GM18909 (cell line): ENCODE measurements around the gene ADGRF3.
"Not testable (repeated sequence)": the region's sequence is repeated elsewhere in the genome, so short reads cannot be mapped to it uniquely, and the experiment has no call there.

Experiments
- ATAC-seq: cut with Tn5 transposase; IDR thresholded peaks from one replicate; pipeline ENCODE4 v1.9.1; 2021; ENCODE audit warnings: mild to moderate bottlenecking; ENCODE audit not compliant: unreplicated experiment, poor library complexity

The ADGRF3 gene

GRCh38 chr2:26324903-26325302 is 21.7 kb downstream of the ADGRF3 start:
- ATAC-seq, result no peak

- not testable (repeated sequence) for ATAC-seq
These were observed 22.1 kb downstream of the ADGRF3 start for GRCh38 chr2:26324479-26324878.

GRCh38 chr2:26318950-26319349 is 27.6 kb downstream of the ADGRF3 start:
- no peak for ATAC-seq

- no peak for ATAC-seq
These were observed 29.0 kb downstream of the ADGRF3 start for GRCh38 chr2:26317377-26318105.

GRCh38 chr2:26316845-26317244 is 29.7 kb downstream of the ADGRF3 start:
- ATAC-seq, result no peak

GRCh38 chr2:26316041-26316440 is 30.5 kb downstream of the ADGRF3 start:
- ATAC-seq, result no peak

GRCh38 chr2:26314243-26314642 is 32.3 kb downstream of the ADGRF3 start:
- ATAC-seq, result no peak

GRCh38 chr2:26313446-26313845 is 33.1 kb downstream of the ADGRF3 start:
- no peak for ATAC-seq

GRCh38 chr2:26312471-26312870 is 34.1 kb downstream of the ADGRF3 start:
- ATAC-seq, result no peak

GRCh38 chr2:26309921-26310320 is 36.7 kb downstream of the ADGRF3 start:
- no peak for ATAC-seq

GRCh38 chr2:26305540-26305939 is 41.0 kb downstream of the ADGRF3 start:
- no peak for ATAC-seq

- not testable (repeated sequence) for ATAC-seq
These were observed 41.5 kb downstream of the ADGRF3 start for GRCh38 chr2:26305094-26305493.

- ATAC-seq, result no peak
These were observed 43.7 kb downstream of the ADGRF3 start for GRCh38 chr2:26302846-26303245.

- no peak for ATAC-seq
These were observed 46.2 kb downstream of the ADGRF3 start for GRCh38 chr2:26300234-26300925.

GRCh38 chr2:26299471-26300101 is 47.0 kb downstream of the ADGRF3 start:
- ATAC-seq, result no peak

GRCh38 chr2:26298638-26299393 is 47.8 kb downstream of the ADGRF3 start:
- ATAC-seq, result no peak

GRCh38 chr2:26298286-26298637 is 48.3 kb downstream of the ADGRF3 start:
- no peak for ATAC-seq

GRCh38 chr2:26297061-26297460 is 49.5 kb downstream of the ADGRF3 start:
- ATAC-seq, result no peak

GRCh38 chr2:26295511-26295910 is 51.1 kb downstream of the ADGRF3 start:
- no peak for ATAC-seq

GRCh38 chr2:26292646-26293045 is 53.9 kb downstream of the ADGRF3 start:
- no peak for ATAC-seq

- no peak for ATAC-seq
These were observed 56.6 kb downstream of the ADGRF3 start for GRCh38 chr2:26290001-26290400.
